Thyroid gland (tissue), 4 donors: ENCODE results near the gene SGTB.

Experiments
- CTCF ChIP-seq, 6 experiments: fragments of 200-600 bp in 3 of 6; fragments of 450-650 bp in 3 of 6; sonication (generic) in 3 of 6; IDR thresholded peaks; one replicate each; pipeline ENCODE4 v1.5.1; 2016 to 2019; ENCODE audit warnings: antibody characterized with exemption in 6 of 6, mild to moderate bottlenecking in 2 of 6, inconsistent platforms in 1 of 6, moderate library complexity in 1 of 6
- POLR2A ChIP-seq, 2 donors: fragments of 450-650 bp; IDR thresholded peaks; one replicate each; pipeline ENCODE4 v1.6.1; 2017; ENCODE audit warnings: antibody characterized with exemption in 2 of 2, mild to moderate bottlenecking in 2 of 2, moderate library complexity in 1 of 2

- TF ChIP-seq CTCF (IDR thresholded peaks at IDR 0.05): no peak
- TF ChIP-seq POLR2A (IDR thresholded peaks at IDR 0.05): no peak
Measured at GRCh38 chr5:65762234-65762633, 40.3 kb upstream of the SGTB start.
